Measurements from ENCODE around the gene DCDC2C.

DCDC2C gene

GRCh38 chr2:3747032-3747654 lies 43.8 kb downstream of the DCDC2C start:
- Histone ChIP-seq H3K4me3 (ENCODE audit: low read depth, low read length) (no peak overlapping the region), H3K4me1 (ENCODE audit: control insufficient read depth, insufficient read depth, low read length, unreplicated experiment) (no peaks in the 10 kb centered on the region), H3K36me3 (ENCODE audit: insufficient read depth, low read length) (no peaks in the 10 kb centered on the region), H2AFZ (ENCODE audit: low read length, unreplicated experiment) (no peak overlapping the region), H3K27me3 (ENCODE audit: insufficient read depth, low read length) (no peaks in the 10 kb centered on the region), H3K27ac (ENCODE audit: low read depth, low read length) (no peak overlapping the region), H3K79me2 (ENCODE audit: control insufficient read depth, insufficient read depth, low read length, unreplicated experiment) (no peaks in the 10 kb centered on the region)

DNA sequence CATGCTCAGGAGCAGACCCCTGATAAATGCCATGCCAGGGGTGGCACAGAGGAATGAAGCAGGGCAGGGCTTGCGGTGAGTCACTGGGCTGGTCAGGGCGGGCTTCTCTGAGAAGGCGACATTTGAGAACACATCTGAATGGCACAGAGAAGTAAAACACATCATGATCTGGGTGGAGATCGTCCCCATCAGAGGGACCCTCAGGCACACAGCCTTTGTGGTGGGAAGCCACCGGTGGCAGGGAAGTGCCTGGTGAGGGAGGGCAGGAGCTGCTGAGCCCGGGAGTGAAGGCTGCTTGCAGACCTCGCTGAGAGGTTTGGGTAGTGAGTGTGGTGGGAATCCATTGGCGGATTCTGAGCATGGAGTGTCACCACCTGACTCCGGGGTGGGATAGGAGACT lies 44.5 kb downstream of the DCDC2C start:
- Histone ChIP-seq H3K27me3 (ENCODE audit: insufficient read depth, low read length) (no peaks in the 10 kb centered on the region), H3K4me3 (ENCODE audit: low read depth, low read length) (no peak overlapping the region), H3K4me1 (ENCODE audit: control insufficient read depth, insufficient read depth, low read length, unreplicated experiment) (no peaks in the 10 kb centered on the region), H2AFZ (ENCODE audit: low read length, unreplicated experiment) (no peak overlapping the region), H3K27ac (ENCODE audit: low read depth, low read length) (no peak overlapping the region), H3K79me2 (ENCODE audit: control insufficient read depth, insufficient read depth, low read length, unreplicated experiment) (no peaks in the 10 kb centered on the region), H3K36me3 (ENCODE audit: insufficient read depth, low read length) (no peaks in the 10 kb centered on the region)

- no peaks in the 10 kb centered on the region for H3K79me2 ChIP-seq (ENCODE audit: control insufficient read depth, insufficient read depth, low read length, unreplicated experiment)
- no peak overlapping the region for H2AFZ ChIP-seq (ENCODE audit: low read length, unreplicated experiment)
- no peak overlapping the region for H3K27ac ChIP-seq (ENCODE audit: low read depth, low read length)
- no peaks in the 10 kb centered on the region for H3K36me3 ChIP-seq (ENCODE audit: insufficient read depth, low read length)
- no peaks in the 10 kb centered on the region for H3K4me1 ChIP-seq (ENCODE audit: control insufficient read depth, insufficient read depth, low read length, unreplicated experiment)
- H3K4me3 ChIP-seq (ENCODE audit: low read depth, low read length), result no peak overlapping the region
- H3K27me3 ChIP-seq (ENCODE audit: insufficient read depth, low read length), result no peaks in the 10 kb centered on the region
Measured at GRCh38 chr2:3749201-3749600, 45.8 kb downstream of the DCDC2C start.

DNA sequence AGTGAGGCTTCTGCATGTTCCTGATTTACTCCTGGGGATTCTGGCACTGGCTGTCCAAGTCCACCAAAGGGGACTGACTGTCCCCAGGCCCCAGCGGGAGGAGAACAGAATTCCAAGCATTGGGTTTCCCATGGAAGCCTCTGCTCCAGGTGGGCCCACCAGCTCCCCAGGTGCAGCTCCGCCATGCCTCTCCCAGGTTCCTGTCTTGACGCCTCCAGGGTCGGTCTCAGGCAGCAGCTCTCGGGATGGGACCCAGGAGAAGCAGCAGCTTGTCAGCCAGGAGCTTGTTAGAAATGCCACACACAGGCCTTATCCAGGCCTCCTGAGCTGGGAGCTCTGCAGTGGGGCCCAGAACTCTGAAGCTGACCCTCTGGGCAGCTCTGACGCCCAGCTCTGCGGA lies 47.9 kb downstream of the DCDC2C start:
- no peaks in the 10 kb centered on the region for H3K79me2 ChIP-seq (ENCODE audit: control insufficient read depth, insufficient read depth, low read length, unreplicated experiment)
- H3K4me3 ChIP-seq (ENCODE audit: low read depth, low read length), result no peak overlapping the region
- H2AFZ ChIP-seq (ENCODE audit: low read length, unreplicated experiment), result no peak overlapping the region
- H3K4me1 ChIP-seq (ENCODE audit: control insufficient read depth, insufficient read depth, low read length, unreplicated experiment), result no peaks in the 10 kb centered on the region
- no peaks in the 10 kb centered on the region for H3K36me3 ChIP-seq (ENCODE audit: insufficient read depth, low read length)
- no peak overlapping the region for H3K27ac ChIP-seq (ENCODE audit: low read depth, low read length)
- no peaks in the 10 kb centered on the region for H3K27me3 ChIP-seq (ENCODE audit: insufficient read depth, low read length)

- Histone ChIP-seq H3K79me2 (ENCODE audit: control insufficient read depth, insufficient read depth, low read length, unreplicated experiment) (no peaks in the 10 kb centered on the region), H3K4me3 (ENCODE audit: low read depth, low read length) (no peak overlapping the region), H3K4me1 (ENCODE audit: control insufficient read depth, insufficient read depth, low read length, unreplicated experiment) (no peaks in the 10 kb centered on the region), H2AFZ (ENCODE audit: low read length, unreplicated experiment) (no peak overlapping the region), H3K36me3 (ENCODE audit: insufficient read depth, low read length) (no peaks in the 10 kb centered on the region), H3K27me3 (ENCODE audit: insufficient read depth, low read length) (no peaks in the 10 kb centered on the region), H3K27ac (ENCODE audit: low read depth, low read length) (no peak overlapping the region)
Measured at GRCh38 chr2:3751806-3752205, 48.4 kb downstream of the DCDC2C start.

- H3K79me2 ChIP-seq (ENCODE audit: control insufficient read depth, insufficient read depth, low read length, unreplicated experiment), result no peaks in the 10 kb centered on the region
- no peak overlapping the region for H3K27ac ChIP-seq (ENCODE audit: low read depth, low read length)
- H3K27me3 ChIP-seq (ENCODE audit: insufficient read depth, low read length), result no peaks in the 10 kb centered on the region
- H2AFZ ChIP-seq (ENCODE audit: low read length, unreplicated experiment), result no peak overlapping the region
- H3K4me3 ChIP-seq (ENCODE audit: low read depth, low read length), result no peak overlapping the region
- H3K4me1 ChIP-seq (ENCODE audit: control insufficient read depth, insufficient read depth, low read length, unreplicated experiment), result no peaks in the 10 kb centered on the region
- no peaks in the 10 kb centered on the region for H3K36me3 ChIP-seq (ENCODE audit: insufficient read depth, low read length)
Measured at GRCh38 chr2:3752376-3752775, 49.0 kb downstream of the DCDC2C start.

GRCh38 chr2:3753561-3753960 lies 50.2 kb downstream of the DCDC2C start:
- H3K27me3 ChIP-seq (ENCODE audit: insufficient read depth, low read length), result no peaks in the 10 kb centered on the region
- no peaks in the 10 kb centered on the region for H3K36me3 ChIP-seq (ENCODE audit: insufficient read depth, low read length)
- H3K79me2 ChIP-seq (ENCODE audit: control insufficient read depth, insufficient read depth, low read length, unreplicated experiment), result no peaks in the 10 kb centered on the region
- no peak overlapping the region for H3K27ac ChIP-seq (ENCODE audit: low read depth, low read length)
- no peak overlapping the region for H3K4me3 ChIP-seq (ENCODE audit: low read depth, low read length)
- no peak overlapping the region for H2AFZ ChIP-seq (ENCODE audit: low read length, unreplicated experiment)
- H3K4me1 ChIP-seq (ENCODE audit: control insufficient read depth, insufficient read depth, low read length, unreplicated experiment), result no peaks in the 10 kb centered on the region

GRCh38 chr2:3754280-3754679 lies 50.9 kb downstream of the DCDC2C start:
- H3K27me3 ChIP-seq (ENCODE audit: insufficient read depth, low read length), result no peaks in the 10 kb centered on the region
- H3K4me1 ChIP-seq (ENCODE audit: control insufficient read depth, insufficient read depth, low read length, unreplicated experiment), result no peaks in the 10 kb centered on the region
- no peak overlapping the region for H2AFZ ChIP-seq (ENCODE audit: low read length, unreplicated experiment)

GRCh38 chr2:3754795-3755194 lies 51.4 kb downstream of the DCDC2C start:
- Histone ChIP-seq H3K27me3 (ENCODE audit: insufficient read depth, low read length) (no peaks in the 10 kb centered on the region), H2AFZ (ENCODE audit: low read length, unreplicated experiment) (no peak overlapping the region), H3K4me1 (ENCODE audit: control insufficient read depth, insufficient read depth, low read length, unreplicated experiment) (no peaks in the 10 kb centered on the region), H3K79me2 (ENCODE audit: control insufficient read depth, insufficient read depth, low read length, unreplicated experiment) (no peaks in the 10 kb centered on the region), H3K27ac (ENCODE audit: low read depth, low read length) (no peak overlapping the region), H3K36me3 (ENCODE audit: insufficient read depth, low read length) (no peaks in the 10 kb centered on the region), H3K4me3 (ENCODE audit: low read depth, low read length) (no peak overlapping the region)

More at GRCh38 chr2:3754280-3754679, 50.9 kb downstream of the DCDC2C start:
- H3K4me3 ChIP-seq (ENCODE audit: low read depth, low read length), result no peak overlapping the region
- H3K27ac ChIP-seq (ENCODE audit: low read depth, low read length), result no peak overlapping the region
- no peaks in the 10 kb centered on the region for H3K36me3 ChIP-seq (ENCODE audit: insufficient read depth, low read length)
- H3K79me2 ChIP-seq (ENCODE audit: control insufficient read depth, insufficient read depth, low read length, unreplicated experiment), result no peaks in the 10 kb centered on the region

GRCh38 chr2:3755277-3755676 lies 51.9 kb downstream of the DCDC2C start:
- no peaks in the 10 kb centered on the region for H3K4me1 ChIP-seq (ENCODE audit: control insufficient read depth, insufficient read depth, low read length, unreplicated experiment)
- no peak overlapping the region for H2AFZ ChIP-seq (ENCODE audit: low read length, unreplicated experiment)
- H3K4me3 ChIP-seq (ENCODE audit: low read depth, low read length), result no peak overlapping the region
- no peaks in the 10 kb centered on the region for H3K36me3 ChIP-seq (ENCODE audit: insufficient read depth, low read length)
- H3K27me3 ChIP-seq (ENCODE audit: insufficient read depth, low read length), result no peaks in the 10 kb centered on the region
- no peaks in the 10 kb centered on the region for H3K79me2 ChIP-seq (ENCODE audit: control insufficient read depth, insufficient read depth, low read length, unreplicated experiment)
- no peak overlapping the region for H3K27ac ChIP-seq (ENCODE audit: low read depth, low read length)

GRCh38 chr2:3756306-3756705 lies 52.9 kb downstream of the DCDC2C start:
- Histone ChIP-seq H3K4me3 (ENCODE audit: low read depth, low read length) (no peak overlapping the region), H3K79me2 (ENCODE audit: control insufficient read depth, insufficient read depth, low read length, unreplicated experiment) (no peaks in the 10 kb centered on the region), H3K27me3 (ENCODE audit: insufficient read depth, low read length) (no peaks in the 10 kb centered on the region), H2AFZ (ENCODE audit: low read length, unreplicated experiment) (no peak overlapping the region), H3K36me3 (ENCODE audit: insufficient read depth, low read length) (no peaks in the 10 kb centered on the region), H3K27ac (ENCODE audit: low read depth, low read length) (no peak overlapping the region), H3K4me1 (ENCODE audit: control insufficient read depth, insufficient read depth, low read length, unreplicated experiment) (no peaks in the 10 kb centered on the region)

Measured in ACC112 (cell line).